CD4-positive, alpha-beta T cell treated with Interleukin-4 for 1 hour (primary cell): Measurements from ENCODE around the gene CSNK1D.

Experiments
- DNase-seq, 2 donors: peaks; one replicate each; pipeline ENCODE4 v3.0.0-alpha.2; 2020 to 2022

The CSNK1D gene

DNA sequence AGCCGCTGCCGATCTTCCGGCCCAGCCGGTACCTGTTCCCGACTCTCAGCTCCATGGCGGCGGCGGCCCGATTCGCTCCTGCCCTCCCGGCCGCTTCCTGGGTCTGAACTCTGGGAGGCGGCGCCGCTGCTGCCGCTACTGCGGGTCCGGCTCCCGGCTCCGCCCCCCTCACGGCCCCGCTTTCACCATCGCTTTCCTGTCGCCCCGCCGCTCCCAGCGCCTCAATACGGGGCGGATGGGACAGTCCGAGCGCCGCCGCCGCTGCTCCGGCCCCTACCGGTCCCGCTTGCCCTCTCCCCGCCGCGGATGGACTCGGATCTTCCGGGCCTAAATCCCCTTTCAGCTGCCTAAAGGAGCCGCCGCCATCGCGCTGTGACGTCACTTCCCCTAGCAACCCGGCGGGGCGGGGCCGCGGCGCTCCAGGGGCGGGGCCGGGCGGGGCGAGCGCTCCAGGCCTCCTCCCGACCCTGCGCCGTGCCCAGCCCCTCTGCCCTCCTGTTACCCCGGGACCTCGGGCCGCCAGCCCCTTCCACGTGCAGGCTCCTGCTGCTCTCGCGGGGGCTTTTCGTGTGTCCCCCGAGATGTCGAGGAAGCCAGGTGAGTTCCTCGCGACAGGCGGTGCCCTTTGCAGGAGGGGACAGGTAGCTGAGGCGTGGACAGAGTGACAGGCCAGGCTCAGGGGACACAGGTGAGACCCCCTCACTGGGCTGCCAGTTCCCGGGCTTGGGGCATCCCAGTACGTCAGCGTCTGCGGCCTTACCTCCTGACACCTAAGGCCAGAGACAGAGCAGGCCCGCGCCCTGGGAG is at the start of gene CSNK1D:
TSS of gene CSNK1D (minus strand) at position 374 of the 807 bp plus-strand sequence. CDS start at position 55, 319 bp downstream.
- peak; percentile 89 to 91 for DNase-seq

DNA sequence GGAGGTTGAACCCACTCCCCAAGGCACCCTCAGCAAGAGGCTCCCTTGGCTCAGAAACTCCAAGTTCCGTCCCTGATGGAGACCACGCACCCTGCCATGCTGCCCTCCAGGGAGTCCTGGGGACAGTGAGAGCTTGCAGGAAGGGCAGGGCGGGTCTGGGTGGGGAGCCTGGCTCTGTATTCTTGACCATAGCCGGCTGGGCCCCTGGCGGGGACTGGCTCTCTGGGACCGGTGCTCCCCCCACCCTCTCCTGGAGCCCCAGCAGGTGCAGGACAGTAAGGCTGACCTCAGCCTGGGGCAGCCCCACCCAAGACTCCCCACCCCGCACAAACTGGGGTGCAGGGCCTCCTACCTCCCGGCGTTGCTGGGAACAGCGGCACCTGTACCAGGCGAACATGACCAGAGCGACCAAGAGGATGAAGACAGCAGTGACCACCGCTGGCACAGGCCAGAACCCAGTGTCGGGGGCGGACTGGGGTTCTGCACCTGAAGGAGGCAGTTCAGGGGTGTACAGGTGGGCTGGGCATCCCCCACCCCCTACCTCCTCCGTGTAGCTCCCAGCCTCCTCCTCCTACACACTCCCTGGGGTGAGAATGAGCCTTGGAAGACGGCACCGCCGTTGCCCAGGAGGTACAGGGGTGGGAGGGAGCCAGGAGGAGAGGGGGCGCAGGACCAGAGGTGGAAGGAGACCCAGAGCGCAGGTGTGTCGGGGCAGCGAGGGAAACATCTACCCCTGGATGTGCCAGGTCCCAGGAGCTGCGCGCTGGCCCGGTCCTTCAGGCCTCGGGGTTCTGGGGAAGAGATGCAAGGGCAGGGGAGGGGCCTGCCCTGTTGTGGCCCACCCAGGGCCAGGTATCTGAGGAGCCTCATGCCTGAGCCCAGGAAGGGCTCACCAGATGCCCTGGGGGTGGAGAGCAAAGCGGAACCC is 49.3 kb upstream of the CSNK1D start:
- DNase-seq, result no peak

DNA sequence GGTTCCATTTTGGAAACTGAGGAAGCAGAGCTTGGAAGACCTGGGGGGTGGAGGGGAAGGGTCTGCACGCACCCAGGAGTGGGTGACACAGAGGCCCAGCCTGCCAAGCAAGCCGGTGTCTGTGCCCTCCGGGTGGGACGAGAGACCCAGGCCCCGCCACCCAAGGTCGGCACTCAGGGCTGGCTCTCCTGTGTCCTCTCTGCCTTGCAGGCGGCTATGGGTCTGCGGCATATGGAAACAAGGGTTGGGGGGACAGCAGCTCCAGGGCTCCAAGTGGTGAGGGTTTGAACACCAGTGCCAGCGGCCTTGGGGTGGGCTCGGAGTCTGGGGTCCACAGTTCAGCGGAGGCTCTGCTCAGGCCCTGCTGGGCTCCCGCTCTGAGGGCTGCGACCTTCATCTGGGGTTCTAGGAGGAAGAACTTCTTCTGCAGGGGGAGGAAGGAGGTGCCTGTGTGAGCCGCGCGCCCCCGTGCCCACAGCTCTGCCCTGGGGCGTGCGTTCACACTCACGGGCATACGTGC is 48.5 kb upstream of the CSNK1D start:
- DNase-seq, result no peak

DNA sequence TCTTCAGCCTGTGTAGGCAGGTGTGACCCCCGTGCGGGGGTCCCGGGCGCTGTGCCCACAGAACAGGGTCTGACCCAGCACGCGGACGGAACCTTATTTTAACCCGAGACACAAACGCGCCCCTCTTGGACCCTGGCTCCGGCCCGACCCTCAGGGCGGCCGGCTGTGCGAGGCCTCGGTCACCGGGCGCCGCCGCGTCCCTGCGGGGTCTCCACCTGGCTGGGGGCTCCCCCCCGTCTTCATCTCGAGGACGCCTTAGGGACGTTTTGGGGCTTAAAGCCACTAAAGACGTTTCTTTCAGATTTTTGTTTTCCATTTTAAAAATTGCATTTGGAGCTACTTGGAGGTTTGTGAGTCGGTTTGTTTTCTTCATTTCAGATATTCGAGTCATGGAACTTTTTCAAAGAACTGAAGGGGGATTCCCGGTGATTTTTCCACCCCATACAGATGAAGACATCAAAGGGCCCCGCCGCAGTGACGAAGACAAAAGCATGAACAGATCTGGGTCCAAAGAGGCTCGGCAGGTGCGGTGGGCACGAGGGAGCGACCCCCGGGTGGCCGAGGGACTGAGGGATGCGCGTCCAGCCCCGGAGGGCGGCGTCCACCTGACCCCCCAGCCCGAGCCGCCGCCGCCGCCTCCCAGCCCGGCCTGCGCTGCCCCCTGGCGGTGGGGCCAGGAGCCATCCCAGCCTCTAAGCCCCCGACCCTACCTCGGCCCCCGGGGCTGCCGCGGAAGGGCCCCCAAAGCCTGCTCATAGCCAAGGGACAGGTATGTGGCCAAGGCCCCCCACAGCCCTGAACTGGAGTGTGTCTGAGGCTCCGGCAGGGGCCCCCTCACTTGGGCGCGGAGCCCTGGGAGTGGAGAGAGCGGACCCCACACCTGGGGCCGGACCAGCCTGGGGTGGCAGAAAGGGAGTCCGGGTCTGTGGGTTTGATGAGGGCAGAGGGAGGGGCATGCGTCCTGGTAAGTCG is 47.7 kb upstream of the CSNK1D start:
- peak; percentile 83 to 89 for DNase-seq

DNA sequence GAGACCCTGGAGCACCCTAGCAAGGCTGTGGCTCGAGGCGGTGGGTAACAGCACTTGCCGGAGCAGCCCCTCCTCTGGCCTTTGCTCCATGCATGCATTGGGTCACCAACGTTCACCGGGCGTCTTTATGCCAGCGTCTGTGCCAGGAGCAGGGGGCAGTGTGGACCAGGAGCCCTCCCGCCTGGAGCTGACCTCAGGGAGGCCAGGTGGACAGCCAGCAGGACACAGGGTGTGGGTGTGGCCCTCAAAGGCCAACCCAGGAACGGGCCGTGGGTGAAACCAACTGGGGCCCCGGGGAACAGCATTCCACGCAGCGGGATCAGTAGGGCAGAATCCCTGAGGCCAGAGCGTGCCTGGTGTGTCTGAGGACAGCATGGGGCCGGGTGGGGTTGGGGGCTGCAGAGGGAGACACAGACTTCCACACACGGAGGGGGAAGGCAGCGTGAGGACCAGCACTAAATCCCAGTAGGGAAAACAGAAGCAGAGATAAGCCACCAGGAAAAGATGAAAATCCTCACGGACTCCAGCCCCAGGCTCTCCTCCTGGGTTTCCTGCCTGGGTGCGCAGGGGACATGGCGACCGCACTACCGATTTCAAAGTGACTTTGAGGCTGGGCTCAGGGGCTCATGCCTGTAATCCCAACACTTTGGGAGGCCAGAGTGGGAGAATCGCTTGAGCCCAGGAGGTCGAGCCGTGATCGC is 46.8 kb upstream of the CSNK1D start:
- DNase-seq, result no peak

DNA sequence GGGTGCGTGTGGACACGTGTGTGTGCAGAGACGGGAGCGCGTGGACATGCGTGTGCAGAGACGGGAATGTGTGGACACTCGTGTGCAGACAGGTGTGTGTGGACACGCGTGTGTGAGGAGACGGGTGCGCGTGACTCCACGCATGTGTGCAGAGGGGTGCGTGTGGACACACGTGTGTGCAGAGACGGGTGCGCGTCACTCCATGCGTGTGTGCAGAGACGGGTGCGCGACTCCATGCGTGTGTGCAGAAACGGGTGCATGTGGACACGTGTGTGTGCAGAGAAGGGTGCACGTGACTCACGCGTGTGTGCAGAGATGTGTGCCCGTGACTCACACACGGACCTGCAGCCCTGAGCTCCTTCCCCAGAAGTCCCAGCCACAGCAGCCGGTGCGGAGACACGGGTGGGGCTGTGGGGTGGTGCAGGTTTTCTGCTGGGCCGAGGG is 46.1 kb upstream of the CSNK1D start:
- no peak for DNase-seq

DNA sequence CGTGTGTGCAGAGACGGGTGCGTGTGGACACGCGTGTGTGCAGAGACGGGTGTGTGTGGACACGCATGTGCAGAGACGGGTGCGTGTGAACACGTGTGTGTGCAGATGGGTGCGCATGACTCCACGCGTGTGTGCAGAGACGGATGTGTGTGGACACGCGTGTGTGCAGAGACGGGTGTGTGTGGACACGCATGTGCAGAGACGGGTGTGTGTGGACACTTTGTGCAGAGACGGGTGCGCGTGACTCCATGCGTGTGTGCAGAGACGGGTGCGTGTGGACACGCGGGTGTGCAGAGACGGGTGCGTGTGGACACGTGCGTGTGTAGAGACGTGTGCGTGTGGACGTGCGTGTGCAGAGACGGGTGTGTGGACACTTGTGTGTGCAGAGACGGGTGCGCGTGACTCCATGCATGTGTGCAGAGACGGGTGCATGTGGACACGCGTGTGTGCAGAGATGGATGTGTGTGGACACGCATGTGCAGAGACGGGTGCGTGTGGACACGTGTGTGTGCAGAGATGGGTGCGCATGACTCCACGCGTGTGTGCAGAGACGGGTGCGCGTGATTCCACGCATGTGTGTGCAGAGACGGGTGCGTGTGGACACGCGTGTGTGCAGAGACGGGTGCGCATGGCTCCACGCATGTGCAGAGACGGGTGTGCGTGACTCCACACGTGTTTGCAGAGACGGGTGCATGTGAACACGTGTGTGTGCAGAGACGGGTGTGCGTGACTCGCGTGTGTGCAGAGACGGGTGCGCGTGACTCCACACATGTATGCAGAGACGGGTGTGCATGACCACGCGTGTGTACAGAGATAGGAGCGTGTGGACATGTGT is 45.5 kb upstream of the CSNK1D start:
- DNase-seq, result no peak

DNA sequence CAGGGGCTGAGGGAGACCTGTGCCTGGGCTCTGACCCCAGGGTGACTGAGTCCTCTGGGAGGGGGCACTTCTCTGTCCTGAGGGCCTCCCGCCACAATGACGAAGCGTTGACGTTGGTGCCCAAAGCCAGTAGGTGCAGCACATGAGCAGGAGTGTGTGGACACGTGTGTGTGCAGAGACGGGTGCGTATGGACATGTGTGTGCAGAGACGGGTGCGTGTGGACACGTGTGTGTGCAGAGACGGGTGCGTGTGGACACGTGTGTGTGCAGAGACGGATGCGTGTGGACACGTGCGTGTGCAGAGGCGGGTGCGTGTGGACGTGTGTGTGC is 44.6 kb upstream of the CSNK1D start:
- no peak for DNase-seq

DNA sequence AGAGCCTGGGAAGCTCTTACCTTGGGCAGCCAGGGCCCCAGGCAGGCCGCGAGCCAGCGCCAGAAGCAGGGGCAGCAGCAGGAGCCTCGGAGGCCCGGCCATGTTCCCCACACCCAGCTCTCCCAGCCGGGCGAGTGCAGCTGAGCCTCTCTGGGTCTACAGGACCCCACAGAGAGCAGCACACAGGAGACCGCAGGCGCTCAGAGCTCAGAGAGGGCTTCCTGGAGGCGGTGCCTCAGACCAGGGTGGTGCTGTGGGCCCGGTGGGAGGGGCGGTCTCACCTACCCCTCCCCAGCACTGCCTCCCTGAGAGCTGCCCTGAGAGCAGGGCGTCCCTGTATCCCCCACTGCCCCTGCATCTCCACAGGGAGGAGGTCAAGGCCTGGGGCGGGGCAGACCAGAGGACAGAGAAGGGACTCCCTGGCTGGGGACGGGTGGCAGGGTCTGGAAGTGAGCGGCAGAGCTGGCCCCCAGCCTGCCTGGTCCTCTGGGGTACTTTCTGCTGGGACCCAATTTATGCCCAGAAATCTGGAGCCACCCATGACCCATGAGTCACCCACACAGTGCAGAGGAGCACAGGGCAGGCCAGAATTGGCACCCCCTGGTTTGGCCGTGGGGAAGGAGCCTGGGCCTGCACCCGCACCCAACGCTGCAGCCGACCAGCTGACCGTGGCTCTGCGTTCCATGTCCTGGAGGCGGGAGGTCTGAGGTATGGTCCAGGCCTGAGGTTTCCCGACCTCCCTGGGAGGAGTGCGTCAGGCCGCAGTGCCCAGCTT is 44.1 kb upstream of the CSNK1D start, which contains the start of gene CD7:
TSS of gene CD7 (minus strand) at position 215 of the 775 bp plus-strand sequence. CDS start at position 102, 113 bp downstream.
- DNase-seq, result peak; percentile 71 to 77

DNA sequence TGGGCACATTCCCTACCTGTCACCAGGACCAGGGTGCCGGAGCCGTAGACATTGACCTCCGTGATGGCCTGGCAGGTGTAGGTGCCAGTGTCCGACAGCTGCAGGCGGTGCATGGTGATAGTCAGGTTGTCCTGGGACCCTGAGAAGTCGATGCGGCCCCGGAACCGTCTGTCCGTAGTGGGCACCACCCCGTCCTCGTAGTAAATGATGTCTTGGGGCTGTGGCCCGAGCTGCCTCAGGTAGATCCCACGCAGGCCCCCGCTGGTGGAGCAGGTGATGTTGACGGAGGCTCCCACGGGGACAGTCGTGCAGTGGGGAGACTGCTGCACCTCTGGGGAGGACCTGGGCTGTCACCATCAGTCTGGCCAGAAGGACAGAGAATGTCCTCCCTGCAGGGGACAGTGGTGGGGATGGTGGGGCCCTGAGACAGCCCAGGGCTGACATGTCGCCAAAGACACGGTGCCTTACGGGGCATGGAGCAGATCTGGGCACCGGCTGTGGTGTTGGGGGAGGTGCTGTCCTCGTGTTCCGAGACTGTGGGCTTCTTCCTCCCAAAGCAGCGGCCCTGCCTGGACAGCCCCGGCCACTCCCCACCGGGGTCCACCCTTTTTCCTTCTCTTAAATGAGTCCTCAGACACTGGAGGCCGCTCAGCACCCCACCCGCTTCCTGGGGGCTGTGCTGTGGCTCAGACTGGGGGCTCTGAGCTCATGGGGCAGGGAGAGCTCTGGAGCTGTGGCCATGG is 43.3 kb upstream of the CSNK1D start:
- DNase-seq, result no peak

DNA sequence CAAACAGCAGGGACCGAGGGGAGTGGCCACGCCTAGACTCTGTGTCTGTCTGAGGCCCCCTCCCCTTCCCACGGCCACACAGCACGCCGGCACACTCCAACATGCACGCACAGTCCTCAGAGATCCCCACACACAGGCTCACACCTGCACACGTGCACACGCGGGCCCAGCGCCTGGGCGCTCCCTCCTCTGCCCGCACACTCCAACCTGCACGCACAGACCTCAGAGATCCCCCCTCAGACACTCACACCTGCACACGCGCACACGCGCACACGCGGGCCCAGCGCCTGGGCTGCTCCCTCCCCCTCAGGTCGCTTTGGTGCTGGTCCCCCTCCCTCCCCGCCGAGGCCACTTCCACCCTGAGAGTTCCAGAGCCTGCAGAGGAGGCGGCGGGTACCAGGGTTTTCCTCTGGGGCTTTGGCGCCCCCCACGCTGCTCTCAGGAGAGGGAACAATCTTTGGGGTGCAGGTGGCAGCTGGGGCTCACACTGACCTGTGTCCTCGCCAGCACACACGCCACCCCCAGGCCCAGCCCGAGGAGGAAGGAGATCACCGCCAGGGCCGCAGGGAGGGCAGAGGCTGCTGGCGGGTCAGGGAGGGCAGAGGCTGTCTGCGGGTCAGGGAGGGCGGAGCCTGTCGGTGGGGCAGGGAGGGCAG is 42.3 kb upstream of the CSNK1D start:
- DNase-seq, result peak; percentile 50 to 52

DNA sequence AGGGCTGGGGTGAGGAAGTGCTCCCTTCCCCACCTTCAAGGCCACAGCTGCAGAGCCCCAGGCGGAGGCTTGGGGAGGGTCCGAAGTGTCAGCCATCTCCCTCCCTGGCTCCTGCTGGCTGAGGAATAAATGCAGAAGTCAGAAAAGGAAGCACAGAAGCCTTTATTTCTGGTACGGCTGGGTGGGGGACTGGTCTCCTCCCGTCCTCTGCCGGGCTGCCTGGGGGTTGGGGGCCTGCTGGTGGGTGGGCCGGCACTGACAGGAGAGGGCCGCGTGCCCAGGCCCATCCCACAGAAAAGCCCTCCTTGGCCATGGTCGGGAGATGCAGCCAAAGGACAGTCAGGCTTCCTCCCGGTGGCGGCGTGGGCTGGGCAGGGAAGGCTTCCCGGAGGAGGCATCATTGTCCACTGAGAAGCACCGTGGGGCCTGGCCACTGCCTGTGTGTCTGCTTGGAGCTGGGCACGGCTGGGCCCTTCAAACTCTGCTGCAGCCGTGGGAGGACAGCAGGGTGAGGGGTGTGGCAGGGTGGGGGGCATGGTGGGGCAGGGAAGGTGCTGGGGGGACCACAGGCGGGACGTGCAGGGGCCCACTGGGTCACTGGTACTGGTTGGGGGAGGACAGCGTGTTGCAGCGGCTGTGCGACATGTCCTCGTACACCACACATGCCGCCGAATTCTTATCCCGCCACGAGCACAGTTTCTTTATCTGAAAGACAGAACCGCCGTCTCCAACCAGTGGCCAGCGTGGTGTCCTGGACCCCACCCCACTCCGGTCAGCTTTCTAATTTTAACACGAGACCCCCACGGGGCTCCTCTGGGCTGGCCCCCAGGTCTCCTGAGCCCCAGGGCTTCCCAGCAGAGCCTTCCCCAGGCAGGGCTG is 41.5 kb upstream of the CSNK1D start:
- DNase-seq, result no peak

DNA sequence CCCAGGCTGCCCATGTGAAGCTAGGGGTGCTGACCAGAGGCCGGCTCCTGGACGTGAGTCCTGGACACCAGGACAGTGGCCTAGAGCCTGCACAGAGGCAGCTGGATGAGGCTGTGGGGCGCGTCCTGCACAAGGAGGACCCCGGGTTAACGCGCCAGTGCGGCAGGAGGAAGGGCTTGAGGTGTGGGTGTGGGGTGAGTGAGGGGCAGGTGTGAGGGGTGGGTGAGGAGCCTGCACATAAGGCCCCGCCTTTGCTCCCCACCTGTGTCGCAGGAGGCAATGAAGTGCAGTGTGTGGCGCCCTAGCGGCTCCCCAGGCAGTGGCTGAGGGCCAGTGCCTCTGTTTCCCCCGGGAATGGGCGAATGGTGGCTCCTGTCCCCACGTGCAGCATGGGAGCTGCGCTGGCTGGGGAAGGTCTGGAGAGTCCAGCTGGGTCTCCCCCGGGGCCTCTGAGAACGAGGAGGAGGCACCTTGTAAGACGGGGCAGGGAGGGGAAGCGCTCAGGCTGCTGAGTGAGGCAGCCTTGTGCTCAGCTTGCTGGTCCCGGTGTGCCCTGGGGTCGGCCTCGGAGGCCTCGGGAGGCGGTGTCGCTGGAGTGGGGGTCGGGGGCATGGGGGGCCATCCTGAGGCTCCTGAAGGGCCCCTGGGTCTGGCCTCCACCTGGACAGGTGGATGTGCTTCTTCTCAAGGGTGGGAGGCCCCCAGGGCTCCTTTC is 40.7 kb upstream of the CSNK1D start:
- DNase-seq, result no peak

DNA sequence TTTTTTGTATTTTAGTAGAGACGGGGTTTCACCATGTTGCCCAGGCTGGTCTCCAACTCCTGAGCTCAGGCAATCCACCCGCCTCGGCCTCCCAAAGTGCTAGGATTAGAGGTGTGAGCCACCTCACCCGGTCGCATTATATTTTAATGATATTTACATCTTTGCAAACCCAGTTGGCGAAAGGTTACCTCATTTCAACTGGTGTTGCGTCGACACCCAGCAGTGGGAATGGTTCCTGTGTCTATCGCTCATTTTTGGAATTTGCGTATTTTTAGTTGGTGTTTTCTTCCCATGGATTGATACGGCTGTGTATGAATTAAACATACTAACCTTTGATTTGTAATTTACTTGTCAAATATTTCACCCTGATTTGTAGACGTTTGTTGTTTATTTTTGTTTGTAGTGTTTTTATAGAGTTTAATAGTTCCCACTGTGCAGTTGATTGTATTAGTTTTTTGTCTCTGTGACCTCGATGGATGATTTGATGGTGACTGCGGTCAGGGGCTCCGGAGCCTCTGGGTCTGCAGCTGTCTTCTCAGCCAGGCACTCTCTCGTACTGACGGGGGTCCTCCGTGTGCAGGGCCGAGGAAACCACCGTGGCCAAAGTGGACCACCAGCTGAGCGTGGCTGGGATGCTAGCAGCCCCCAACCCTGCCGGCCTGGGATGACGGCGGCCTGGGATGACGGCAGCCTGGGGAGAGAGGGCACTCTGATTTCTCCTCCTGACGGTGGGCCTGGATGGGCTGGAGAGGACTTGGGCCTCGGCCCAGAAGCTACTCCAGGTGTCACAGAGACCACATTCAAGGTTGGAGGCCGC is 39.9 kb upstream of the CSNK1D start:
- no peak for DNase-seq

DNA sequence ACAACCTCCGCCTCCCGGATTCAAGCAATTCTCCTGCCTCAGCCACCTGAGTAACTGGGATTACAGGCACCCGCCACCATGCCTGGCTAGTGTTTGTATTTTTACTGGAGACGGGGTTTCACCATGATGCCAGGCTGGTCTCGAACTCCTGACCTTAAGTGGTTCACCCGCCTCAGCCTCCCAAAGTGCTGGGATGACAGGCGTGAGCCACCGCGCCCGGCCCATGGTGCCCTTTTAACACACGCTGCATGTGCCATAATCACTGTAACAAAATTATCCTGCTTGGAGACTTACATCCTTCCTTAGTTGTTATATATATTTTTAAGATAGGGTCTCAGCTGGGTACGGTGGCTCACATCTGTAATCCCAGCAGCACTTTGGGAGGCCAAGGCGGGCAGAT is 38.5 kb upstream of the CSNK1D start:
- DNase-seq, result no peak

DNA sequence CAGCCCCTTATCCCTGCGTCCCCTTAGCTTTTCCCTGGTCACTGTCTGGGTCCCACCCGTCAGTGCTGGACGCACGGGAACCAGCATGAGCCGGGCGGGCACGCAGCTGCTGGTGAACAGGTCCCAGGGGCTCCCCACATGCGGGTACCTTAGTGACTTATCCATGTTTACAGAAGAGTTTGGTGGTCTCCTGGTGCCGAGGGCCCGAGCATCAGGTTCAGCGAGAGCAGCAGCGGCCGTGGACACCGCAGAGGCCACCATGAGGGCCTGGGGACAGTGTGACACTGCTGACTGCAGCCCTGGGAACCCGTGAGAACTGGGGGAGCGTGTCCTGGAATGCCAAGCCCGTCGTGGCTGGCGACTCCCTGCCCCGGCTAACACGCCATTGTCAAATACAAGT is 37.4 kb upstream of the CSNK1D start:
- DNase-seq, result no peak
